WI38 (cell line): Measurements from ENCODE around the gene MTCP1.

Source experiments
- H3K4me3 ChIP-seq: 2 replicates; pipeline ENCODE4 v1.5.1; 2011; ENCODE audit warnings: low read depth, mild to moderate bottlenecking, control low read depth, low read length
- CTCF ChIP-seq: IDR thresholded peaks from 2 replicates; pipeline ENCODE4 v1.5.1; 2012; ENCODE audit warnings: low read depth, mild to moderate bottlenecking, control low read depth, low read length

MTCP1 gene

GRCh38 chrX:155022585-155022984 lies 48.4 kb downstream of the MTCP1 start, which contains the start of gene F8:
TSS of gene F8 (minus strand) at chrX:155022723. CDS start at chrX:155022552, 171 bp downstream.
- no peak for TF ChIP-seq CTCF
- H3K4me3 ChIP-seq, result no peak within 1 kb of the TSS

- no peak for TF ChIP-seq CTCF
- H3K4me3 ChIP-seq, result no peak overlapping the region
Observed at GRCh38 chrX:155020591-155020990, 50.3 kb downstream of the MTCP1 start.
